ENCODE data around the gene NLK. TPM values are rescaled to one million over a fixed set of nuclear protein-coding genes. Genes with fewer than 3 reads are reported as not detected.

Gene NLK
- total RNA-seq, 1 experiment from 2014 or later, result 14.6 TPM

GRCh38 chr17:28199115-28199514 is 156.6 kb downstream of the NLK start:
- ChIA-PET CTCF (no interaction called here), POLR2A (interaction anchor here (1.3 kb wide), 1 partner anchor 87 kb away, joined by 3 read pairs; no protein-coding TSS in a partner anchor)
- H3K4me1 Mint-ChIP-seq (ENCODE audit: insufficient read depth, unreplicated experiment), result no peaks in the 10 kb centered on the region
- peaks cover 21% of the 10 kb centered on the region for H3K36me3 Mint-ChIP-seq (ENCODE audit: insufficient read depth, unreplicated experiment)
- H3K27ac Mint-ChIP-seq (ENCODE audit: low read depth, unreplicated experiment), result no peak overlapping the region
- BruUV-seq (replicated peaks), result no TSS peak
- no peaks in the 10 kb centered on the region for H3K27me3 Mint-ChIP-seq (ENCODE audit: insufficient read depth, unreplicated experiment)
- no peak overlapping the region for H3K4me3 Mint-ChIP-seq (ENCODE audit: unreplicated experiment)
- intact Hi-C loops (cut with micrococcal nuclease), result no loop called here
- no peaks in the 10 kb centered on the region for H3K9me3 Mint-ChIP-seq (ENCODE audit: unreplicated experiment)
- no peak for DNase-seq (ENCODE audit: unreplicated experiment)
- TF ChIP-seq CTCF (IDR thresholded peaks at IDR 0.05; ENCODE audit: unreplicated experiment), result no peak

GRCh38 chr17:28199728-28200127 is 157.3 kb downstream of the NLK start:
- CTCF ChIA-PET, result interaction anchor here (1.4 kb wide), 1 partner anchor 29 kb away, joined by 3 read pairs; no protein-coding TSS in a partner anchor
- Mint-ChIP-seq H3K27ac (ENCODE audit: low read depth, unreplicated experiment) (no peak overlapping the region), H3K36me3 (ENCODE audit: insufficient read depth, unreplicated experiment) (peaks cover 21% of the 10 kb centered on the region), H3K9me3 (ENCODE audit: unreplicated experiment) (no peaks in the 10 kb centered on the region), H3K4me1 (ENCODE audit: insufficient read depth, unreplicated experiment) (no peaks in the 10 kb centered on the region), H3K27me3 (ENCODE audit: insufficient read depth, unreplicated experiment) (no peaks in the 10 kb centered on the region), H3K4me3 (ENCODE audit: unreplicated experiment) (no peak overlapping the region)
- no peak for DNase-seq (ENCODE audit: unreplicated experiment)
- BruUV-seq (replicated peaks), result no TSS peak
- TF ChIP-seq CTCF (IDR thresholded peaks at IDR 0.05; ENCODE audit: unreplicated experiment), result no peak
- POLR2A ChIA-PET, result interaction anchor here (1.3 kb wide), 2 partner anchors 9 to 87 kb away, joined by 3 to 4 read pairs; no protein-coding TSS in a partner anchor
- intact Hi-C loops (cut with micrococcal nuclease), result no loop called here

GRCh38 chr17:28201315-28201714 is 158.8 kb downstream of the NLK start:
- intact Hi-C loops (cut with micrococcal nuclease), result no loop called here
- BruUV-seq (replicated peaks), result no TSS peak
- POLR2A ChIA-PET, result no interaction called here
- DNase-seq (ENCODE audit: unreplicated experiment), result no peak
- no peak overlapping the region for H3K27ac Mint-ChIP-seq (ENCODE audit: low read depth, unreplicated experiment)
- H3K9me3 Mint-ChIP-seq (ENCODE audit: unreplicated experiment), result no peaks in the 10 kb centered on the region
- H3K27me3 Mint-ChIP-seq (ENCODE audit: insufficient read depth, unreplicated experiment), result no peaks in the 10 kb centered on the region
- no peaks in the 10 kb centered on the region for H3K4me1 Mint-ChIP-seq (ENCODE audit: insufficient read depth, unreplicated experiment)
- H3K36me3 Mint-ChIP-seq (ENCODE audit: insufficient read depth, unreplicated experiment), result peaks cover 14% of the 10 kb centered on the region
- H3K4me3 Mint-ChIP-seq (ENCODE audit: unreplicated experiment), result no peak overlapping the region
- CTCF ChIA-PET, result interaction anchor here (0.7 to 1.2 kb wide), 2 partner anchors 161 to 323 kb away, joined by 4 to 6 read pairs; no protein-coding TSS in a partner anchor
- TF ChIP-seq CTCF (IDR thresholded peaks at IDR 0.05; ENCODE audit: unreplicated experiment), result no peak

GRCh38 chr17:28204244-28204643 is 161.8 kb downstream of the NLK start:
- Mint-ChIP-seq H3K9me3 (ENCODE audit: unreplicated experiment) (peaks cover 1% of the 10 kb centered on the region), H3K36me3 (ENCODE audit: insufficient read depth, unreplicated experiment) (no peaks in the 10 kb centered on the region), H3K4me3 (ENCODE audit: unreplicated experiment) (no peak overlapping the region), H3K4me1 (ENCODE audit: insufficient read depth, unreplicated experiment) (no peaks in the 10 kb centered on the region), H3K27ac (ENCODE audit: low read depth, unreplicated experiment) (no peak overlapping the region), H3K27me3 (ENCODE audit: insufficient read depth, unreplicated experiment) (no peaks in the 10 kb centered on the region)
- ChIA-PET CTCF (interaction anchor here (0.6 kb wide), 1 partner anchor 9 kb away, joined by 3 read pairs; no protein-coding TSS in a partner anchor), POLR2A (no interaction called here)
- no peak for TF ChIP-seq CTCF (IDR thresholded peaks at IDR 0.05; ENCODE audit: unreplicated experiment)
- DNase-seq (ENCODE audit: unreplicated experiment), result no peak
- no TSS peak for BruUV-seq (replicated peaks)
- intact Hi-C loops (cut with micrococcal nuclease), result no loop called here

Measured in MCF 10A (cell line).